NCI-H187 (cell line): ENCODE results near the gene DOCK7.
A peak's percentile ranks its signal among the peaks of the same experiment; 100 is the strongest.

Source experiments
- DNase-seq, 2 experiments: peaks; one replicate each; lab custom pipeline; 2025; lab: John Stamatoyannopoulos, UW

DOCK7 gene

GRCh38 chr1:62444701-62445100 is 243.5 kb downstream of the DOCK7 start:
- DNase-seq: no peak

GRCh38 chr1:62439652-62440371 is 248.4 kb downstream of the DOCK7 start:
- no peak for DNase-seq

GRCh38 chr1:62438163-62438562 is 250.0 kb downstream of the DOCK7 start:
- no peak for DNase-seq

DNA sequence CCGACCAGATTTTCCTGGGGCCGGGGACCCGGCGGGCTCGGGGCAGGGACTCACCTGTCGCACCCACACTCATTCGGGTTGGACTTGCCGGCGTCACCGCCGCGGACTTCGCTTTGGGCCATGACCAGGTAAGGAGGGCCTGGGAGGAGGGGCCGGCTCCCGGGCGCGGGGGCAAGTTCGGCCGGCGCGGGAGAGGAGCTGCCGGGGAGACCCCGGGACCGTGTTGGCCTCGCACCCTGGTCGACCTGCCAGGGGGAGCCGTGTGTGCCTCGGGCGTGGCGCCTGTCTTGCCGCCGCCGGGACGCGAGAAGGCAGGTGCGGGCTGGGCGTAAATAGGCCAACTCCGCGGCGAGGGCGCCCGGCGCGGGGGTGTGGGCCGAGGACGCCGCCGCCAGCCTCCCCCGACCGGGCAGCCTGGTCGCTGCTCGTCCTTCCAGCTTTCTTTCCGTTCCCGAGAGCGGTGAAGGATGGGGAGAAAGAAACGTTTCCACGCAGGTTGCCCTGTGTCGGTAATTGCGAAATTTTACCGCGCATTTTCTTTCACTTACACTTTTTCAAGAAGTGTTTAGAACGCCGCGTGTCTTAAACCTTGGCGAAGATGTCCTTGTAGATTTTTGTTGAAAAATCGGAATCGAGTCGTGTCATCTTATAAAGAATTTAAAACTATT is 250.8 kb downstream of the DOCK7 start:
- no peak for DNase-seq

- peak; percentile 84 to 100 for DNase-seq
Observed at GRCh38 chr1:62436466-62437272, 251.5 kb downstream of the DOCK7 start, which contains the start of gene USP1. USP1 (plus strand) TSS chr1:62437049; CDS start chr1:62439868, 2,819 bp downstream.

- peak; percentile 95 to 100 for DNase-seq
Observed at GRCh38 chr1:62436039-62436465, 252.1 kb downstream of the DOCK7 start.

- no peak for DNase-seq
Observed at GRCh38 chr1:62435231-62436038, 252.8 kb downstream of the DOCK7 start.

GRCh38 chr1:62434618-62435001 is 253.6 kb downstream of the DOCK7 start:
- no peak for DNase-seq

GRCh38 chr1:62433861-62434617 is 254.1 kb downstream of the DOCK7 start:
- no peak for DNase-seq

- no peak for DNase-seq
Observed at GRCh38 chr1:62429581-62429980, 258.6 kb downstream of the DOCK7 start.

DNA sequence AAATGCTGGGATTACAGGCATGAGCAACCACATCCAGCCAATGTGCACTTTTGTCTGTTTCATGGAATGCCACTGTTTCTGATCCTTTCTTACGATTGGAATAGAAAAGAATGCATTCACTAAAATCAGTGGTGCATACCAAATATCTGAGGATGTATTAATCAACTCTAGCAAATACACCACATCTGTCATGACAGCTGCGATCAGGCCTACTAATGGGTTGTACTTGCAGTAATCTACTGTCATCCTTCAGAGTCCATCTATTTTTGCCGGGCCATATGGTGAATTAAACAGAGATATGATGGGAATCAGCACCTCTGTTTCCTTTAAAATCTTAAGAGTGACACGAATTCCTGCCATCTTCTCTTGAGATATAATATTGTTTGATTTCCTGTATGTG is 259.8 kb downstream of the DOCK7 start:
- no peak for DNase-seq

GRCh38 chr1:62426794-62427193 is 261.4 kb downstream of the DOCK7 start:
- DNase-seq: no peak

GRCh38 chr1:62426237-62426636 is 261.9 kb downstream of the DOCK7 start:
- no peak for DNase-seq

- no peak for DNase-seq
Observed at GRCh38 chr1:62425041-62425440, 263.1 kb downstream of the DOCK7 start.

DNA sequence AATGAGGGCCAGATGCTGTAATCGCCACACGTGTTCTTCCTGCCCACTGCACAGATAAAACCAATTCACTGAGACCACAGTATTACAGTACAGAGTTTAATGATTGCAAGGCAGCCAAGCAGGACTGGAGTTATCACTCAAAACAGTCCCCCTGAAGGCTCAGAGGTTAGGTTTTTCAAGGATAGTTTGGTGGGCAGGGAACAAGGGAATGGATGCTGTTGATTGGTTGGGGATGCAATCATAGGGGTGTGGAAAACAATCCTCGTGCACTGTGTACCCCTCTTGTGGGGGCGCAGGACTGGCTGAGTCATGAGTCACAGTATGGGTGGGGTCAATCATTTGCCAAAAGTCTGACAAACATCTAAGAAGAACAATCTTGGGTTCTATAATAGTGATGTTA is 263.8 kb downstream of the DOCK7 start:
- no peak for DNase-seq

GRCh38 chr1:62423580-62424242 is 264.5 kb downstream of the DOCK7 start:
- DNase-seq: no peak

GRCh38 chr1:62420214-62420613 is 268.0 kb downstream of the DOCK7 start:
- DNase-seq: no peak

GRCh38 chr1:62417351-62417999 is 270.7 kb downstream of the DOCK7 start:
- no peak for DNase-seq

DNA sequence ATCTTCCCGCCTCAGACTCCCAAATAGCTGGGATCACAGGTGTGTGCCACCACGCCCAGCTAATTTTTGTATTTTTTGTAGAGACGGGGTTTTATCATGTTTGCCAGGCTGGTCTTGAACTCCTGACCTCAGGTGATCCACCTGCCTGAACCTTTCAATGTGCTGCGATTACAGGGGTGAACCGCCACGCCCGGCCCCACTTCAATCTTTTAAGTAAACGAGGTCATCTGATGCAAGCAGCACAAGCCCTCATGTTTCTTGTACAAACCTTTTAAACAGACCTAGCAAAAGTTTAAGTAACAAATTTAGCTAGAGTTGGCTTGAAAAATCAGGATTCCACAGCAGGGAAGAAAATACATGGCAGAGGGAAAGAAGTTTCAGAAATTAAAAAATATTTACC is 272.5 kb downstream of the DOCK7 start:
- DNase-seq: no peak

GRCh38 chr1:62407398-62408009 is 280.7 kb downstream of the DOCK7 start:
- DNase-seq: peak; percentile 23 to 31
